GM12878 (cell line): Measurements from ENCODE around the gene AP3S1. TPM values are rescaled to one million over a fixed set of nuclear protein-coding genes. Genes with fewer than 3 reads are reported as not detected.

Experiments
- ATAC-seq: fragments of 200-7000 bp; cut with Tn5 transposase; 3 replicates; pipeline ENCODE4 v1.9.1; 2020; ENCODE audit warnings: mild to moderate bottlenecking, moderate library complexity
- BruUV-seq: library from RNA; stranded (reverse); fragments of 400-500 nt; replicated peaks from 2 replicates; lab custom pipeline; 2021; lab: Mats Ljungman, UMichigan
- CTCF ChIA-PET: fragments of 300-600 bp; sonication (Branson Sonifier 250); formaldehyde crosslinking; extraction: SDS; loops from one replicate; lab custom pipeline; 2021; ENCODE audit warnings: inconsistent platforms; lab: Yijun Ruan, JAX
- POLR2A ChIA-PET: fragments of 350-600 bp; formaldehyde crosslinking; extraction: SDS; loops from one replicate; lab custom pipeline; 2021; ENCODE audit warnings: inconsistent platforms; lab: Charles Lee
- RAD21 ChIA-PET: fragments of 300-600 bp; sonication (Branson Sonifier 250); formaldehyde crosslinking; loops from one replicate; lab custom pipeline; 2023; ENCODE audit warnings: antibody characterized with exemption; ENCODE audit not compliant: unreplicated experiment; lab: Charles Lee
- SMC1A ChIA-PET: fragments of 300-600 bp; sonication (Branson Sonifier 250); formaldehyde crosslinking; loops from one replicate; lab custom pipeline; 2023; ENCODE audit not compliant: unreplicated experiment, uncharacterized antibody; lab: Charles Lee
- DNase-seq: peaks from one replicate; pipeline ENCODE4 v3.0.0-alpha.2; 2011; ENCODE audit warnings: low read depth, low spot score
- FAIRE-seq: peaks from 3 replicates; lab custom pipeline; 2011; peaks lifted over from hg19 to GRCh38; lab: Jason Lieb, UNC
- H2AFZ ChIP-seq: 2 replicates; pipeline ENCODE4 v1.6.0; 2011; ENCODE audit warnings: low read depth, low read length, control low read depth; ENCODE audit not compliant: control insufficient read depth
- H3K27ac ChIP-seq: 2 replicates; pipeline ENCODE4 v1.5.1; 2011; ENCODE audit warnings: control low read depth; ENCODE audit not compliant: control insufficient read depth, insufficient read depth
- H3K27me3 ChIP-seq, 2 experiments: replicated peaks in 1 of 2; 2 replicates each; pipeline versions ENCODE4 v1.6.0 to v1.6.1; 2011; ENCODE audit warnings: low read length in 1 of 2; ENCODE audit not compliant: control insufficient read depth in 2 of 2, insufficient read depth in 2 of 2
- H3K36me3 ChIP-seq, 2 experiments: 2 replicates each; pipeline ENCODE4 v1.5.1; 2011; ENCODE audit warnings: low read length in 1 of 2; ENCODE audit not compliant: control insufficient read depth in 2 of 2, insufficient read depth in 2 of 2
- H3K4me1 ChIP-seq: 2 replicates; pipeline ENCODE4 v1.6.1; 2011; ENCODE audit warnings: mild to moderate bottlenecking, low read length, moderate library complexity, mixed read lengths; ENCODE audit not compliant: control insufficient read depth, insufficient read depth
- H3K4me2 ChIP-seq: 2 replicates; pipeline ENCODE4 v1.6.0; 2011; ENCODE audit warnings: control low read depth; ENCODE audit not compliant: control insufficient read depth, insufficient read depth
- H3K4me3 ChIP-seq: fragments of 200-600 bp; sonication (generic); 2 replicates; pipeline ENCODE4 v1.5.1; 2016
- H3K79me2 ChIP-seq: 2 replicates; pipeline ENCODE4 v1.6.0; 2011; ENCODE audit warnings: low read length; ENCODE audit not compliant: control insufficient read depth, insufficient read depth
- H3K9ac ChIP-seq: 2 replicates; pipeline ENCODE4 v1.8.0; 2011; ENCODE audit warnings: low read length, control low read depth, mixed read lengths; ENCODE audit not compliant: control insufficient read depth, insufficient read depth
- H3K9me3 ChIP-seq: replicated peaks from 3 replicates; pipeline ENCODE4 v1.5.1; 2011; ENCODE audit warnings: mild to moderate bottlenecking, low read length; ENCODE audit not compliant: control insufficient read depth, insufficient read depth
- H4K20me1 ChIP-seq: 2 replicates; pipeline ENCODE4 v1.6.0; 2011; ENCODE audit not compliant: control insufficient read depth, insufficient read depth
- CHD2 ChIP-seq: IDR thresholded peaks from 2 replicates; pipeline ENCODE4 v1.6.1; 2011; ENCODE audit warnings: low read depth, low read length, improper control_type of control experiment, borderline replicate concordance
- CHD4 ChIP-seq: fragments of 200-600 bp; sonication (generic); IDR thresholded peaks from 2 replicates; pipeline ENCODE4 v1.6.1; 2016; ENCODE audit warnings: mild to moderate bottlenecking
- FOXM1 ChIP-seq: IDR thresholded peaks from 2 replicates; pipeline ENCODE4 v1.6.1; 2012; ENCODE audit warnings: low read depth, mild to moderate bottlenecking, inconsistent platforms, low read length, moderate library complexity
- JUNB ChIP-seq: IDR thresholded peaks from 2 replicates; pipeline ENCODE4 v1.6.1; 2016; ENCODE audit warnings: antibody characterized with exemption, mild to moderate bottlenecking
- KDM1A ChIP-seq: fragments of 200-600 bp; sonication (generic); IDR thresholded peaks from 2 replicates; pipeline ENCODE4 v1.6.1; 2016; ENCODE audit warnings: borderline replicate concordance
- LARP7 ChIP-seq: fragments of 450-650 bp; IDR thresholded peaks from 2 replicates; pipeline ENCODE4 v1.6.1; 2017; ENCODE audit warnings: mild to moderate bottlenecking
- MTA2 ChIP-seq: fragments of 450-650 bp; IDR thresholded peaks from 2 replicates; pipeline ENCODE4 v1.6.1; 2016; ENCODE audit warnings: low read depth, mild to moderate bottlenecking, moderate library complexity
- MYC ChIP-seq: IDR thresholded peaks from 2 replicates; pipeline ENCODE4 v1.6.1; 2011; ENCODE audit warnings: mild to moderate bottlenecking, low read length, moderate library complexity, inconsistent platforms; ENCODE audit not compliant: insufficient read depth, insufficient replicate concordance, insufficient read length, severe bottlenecking
- NFYB ChIP-seq: IDR thresholded peaks from 2 replicates; pipeline ENCODE4 v1.6.1; 2011; ENCODE audit warnings: low read depth, mild to moderate bottlenecking, low read length, improper control_type of control experiment, moderate library complexity; ENCODE audit not compliant: insufficient read depth
- POLR2AphosphoS2 ChIP-seq: IDR thresholded peaks from 2 replicates; pipeline ENCODE4 v1.6.1; 2011; ENCODE audit warnings: low read depth, mild to moderate bottlenecking, low read length, improper control_type of control experiment, moderate library complexity
- SMC3 ChIP-seq: IDR thresholded peaks from 2 replicates; pipeline ENCODE4 v1.6.1; 2011; ENCODE audit warnings: low read length, improper control_type of control experiment, borderline replicate concordance
- STAT3 ChIP-seq: IDR thresholded peaks from 2 replicates; pipeline ENCODE4 v1.6.1; 2011; ENCODE audit warnings: low read depth, low read length, improper control_type of control experiment
- in situ Hi-C: fragments of 300-500 bp; cut with MboI; formaldehyde crosslinking; loops from 9 replicates; pipeline ENCODE4 v1.14.3; 2018; ENCODE audit warnings: mixed read lengths
- intact Hi-C: fragments of 100-400 bp; cut with micrococcal nuclease; formaldehyde crosslinking; loops from one replicate; pipeline ENCODE4 v1.14.2; 2022; ENCODE audit not compliant: unreplicated experiment
- polyA plus RNA-seq, 11 experiments: library from polyadenylated mRNA; depleted of rRNA in 4 of 11; unstranded in 6 of 11; stranded (reverse) in 5 of 11; fragments of >200 nt; fragmentation: Nextera tagmentation in 4 of 11; fragmentation: Illumina TruSeq in 1 of 11; extraction: Ambion mirVana in 4 of 11; extraction: Trizol in 1 of 11; gene quantifications; 1 replicate in 1 of 11; 2 replicates in 10 of 11; pipeline versions ENCODE4 v1.2.1 to v1.2.3, GENCODE V29; 2011 to 2016; ENCODE audit warnings: inconsistent platforms in 2 of 11, missing spikeins in 2 of 11, low read depth in 1 of 11
- total RNA-seq, 4 experiments: library from RNA; depleted of rRNA in 3 of 4; stranded (reverse); fragments of >200 nt in 3 of 4; fragmentation: Illumina TruSeq in 1 of 4; extraction: Trizol in 1 of 4; gene quantifications; 2 replicates each; pipeline versions ENCODE4 v1.2.1 to v1.2.3, GENCODE V29; 2013 to 2021

Gene AP3S1
- total and polyA plus RNA-seq, 10 of the 15 experiments (the other 5 are each of a cell fraction or from before 2014, with no cell fraction given): 36.4 to 137 (median 67.5) TPM

DNA sequence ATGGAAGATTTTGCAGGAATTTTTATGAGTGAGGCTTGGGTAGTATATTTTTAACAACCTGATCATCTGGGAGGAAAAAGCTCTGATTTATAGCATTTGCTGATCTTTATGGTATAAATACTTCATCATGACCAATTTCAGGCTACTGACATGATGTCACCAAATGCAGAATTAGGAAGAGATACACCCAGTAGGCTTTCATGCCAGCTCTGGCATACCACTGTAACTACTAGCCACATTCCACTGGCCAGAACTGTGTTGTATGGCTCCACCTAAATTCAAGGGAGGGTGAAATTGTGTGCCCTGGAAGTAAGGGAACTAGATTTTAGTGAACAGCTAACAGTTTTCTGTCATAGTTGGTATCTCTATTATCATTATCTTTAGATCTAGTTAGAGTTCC lies 17.6 kb downstream of the AP3S1 start:
- Histone ChIP-seq H4K20me1 (no peaks in the 10 kb centered on the region), H3K27me3 (no peaks in the 10 kb centered on the region), H2AFZ (no peak overlapping the region), H3K4me2 (no peak overlapping the region), H3K4me3 (no peak overlapping the region), H3K4me1 (no peaks in the 10 kb centered on the region), H3K36me3 (no peaks in the 10 kb centered on the region), H3K79me2 (peaks cover 58% of the 10 kb centered on the region), H3K27ac (no peak overlapping the region), H3K9me3 (peaks cover 4% of the 10 kb centered on the region), H3K9ac (no peak overlapping the region)
- TF ChIP-seq LARP7: no peak
- no peak for TF ChIP-seq JUNB
- TF ChIP-seq SMC3: no peak
- no peak for TF ChIP-seq CHD4
- TF ChIP-seq POLR2AphosphoS2: no peak
- TF ChIP-seq KDM1A: no peak
- no peak for TF ChIP-seq CHD2
- no peak for TF ChIP-seq NFYB
- TF ChIP-seq MYC: no peak
- TF ChIP-seq STAT3: no peak
- TF ChIP-seq FOXM1: no peak
- TF ChIP-seq MTA2: no peak
- POLR2A ChIA-PET: no interaction called here
- no peak for ATAC-seq
- RAD21 ChIA-PET: no interaction called here
- CTCF ChIA-PET: interaction anchor here (0.6 to 2.1 kb wide), 4 partner anchors 10 to 45 kb away, joined by 3 to 6 read pairs (median 3); no protein-coding TSS in a partner anchor
- SMC1A ChIA-PET: interaction anchor here (1.3 to 1.5 kb wide), 2 partner anchors 14 to 24 kb away, joined by 3 read pairs; no protein-coding TSS in a partner anchor
- BruUV-seq: no TSS peak
- no peak for DNase-seq
- intact Hi-C loops (no loop called here), in situ Hi-C loops (no loop called here)
- FAIRE-seq: no peak
